Bone marrow (tissue), 2 donors: Measurements from ENCODE around the gene SLC39A11.
"Not testable (repeated sequence)": the region's sequence is repeated elsewhere in the genome, so short reads cannot be mapped to it uniquely, and the experiment has no call there.

Experiments
- DNase-seq, 2 donors: peaks; one replicate each; lab custom pipeline; 2025; lab: John Stamatoyannopoulos, UW

SLC39A11 gene

DNA sequence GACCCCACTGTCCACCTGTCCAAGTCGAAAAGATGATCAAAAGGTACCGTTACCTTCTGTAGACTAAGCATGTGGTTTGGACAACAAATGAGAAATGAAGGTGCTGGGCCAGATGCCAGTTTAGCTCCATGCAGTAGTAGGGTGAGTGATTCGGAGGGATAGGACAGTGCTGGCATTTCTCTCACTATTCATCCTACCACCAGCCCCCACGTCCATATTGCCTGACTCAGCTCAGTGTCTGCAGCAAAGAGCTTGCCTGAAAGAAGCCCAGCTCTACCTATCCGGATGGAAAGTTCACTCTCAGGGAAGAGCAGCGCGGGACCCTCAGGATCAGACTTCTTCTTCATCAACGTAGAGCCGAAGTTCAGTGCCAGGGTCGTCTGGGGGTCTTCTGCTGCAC lies 145.0 kb downstream of the SLC39A11 start:
- no peak for DNase-seq

DNA sequence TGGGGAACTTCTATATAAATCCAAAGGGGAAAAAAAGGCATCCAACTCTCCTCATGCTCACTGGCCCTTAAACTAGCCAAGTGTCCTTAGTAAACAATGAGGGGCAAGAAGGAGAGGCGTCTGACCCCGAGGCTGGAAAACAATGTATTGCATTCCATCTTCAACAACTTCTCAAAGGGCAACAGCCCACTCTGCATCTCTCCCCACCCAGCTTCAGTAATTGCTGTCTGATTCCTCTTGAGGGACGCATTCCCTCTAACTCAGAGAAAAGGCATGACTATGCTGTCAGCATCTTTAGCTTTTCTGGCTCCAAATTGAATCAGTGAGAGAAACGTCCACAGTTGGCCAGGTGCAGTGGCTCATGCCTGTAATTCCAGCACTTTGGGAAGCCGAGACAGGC lies 145.8 kb downstream of the SLC39A11 start:
- no peak for DNase-seq

DNA sequence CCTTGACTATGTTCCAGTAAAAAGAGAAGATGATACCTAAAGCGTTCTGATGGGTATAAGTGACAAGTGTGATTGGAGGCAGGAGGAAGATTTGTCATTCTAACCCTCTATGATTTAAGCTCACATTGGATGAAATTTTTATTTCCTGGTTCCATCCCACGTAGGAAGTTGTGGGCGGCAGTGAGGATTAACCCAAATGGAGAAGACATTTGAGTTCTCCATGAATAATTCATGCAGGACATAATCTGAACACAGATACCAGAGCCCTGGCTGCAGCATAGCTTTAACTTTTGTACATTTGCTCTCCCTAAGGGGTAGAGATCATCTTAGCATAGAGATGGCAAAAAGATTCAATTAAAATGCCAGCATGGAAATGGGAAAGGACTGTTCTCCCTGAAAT lies 146.3 kb downstream of the SLC39A11 start:
- no peak for DNase-seq

DNA sequence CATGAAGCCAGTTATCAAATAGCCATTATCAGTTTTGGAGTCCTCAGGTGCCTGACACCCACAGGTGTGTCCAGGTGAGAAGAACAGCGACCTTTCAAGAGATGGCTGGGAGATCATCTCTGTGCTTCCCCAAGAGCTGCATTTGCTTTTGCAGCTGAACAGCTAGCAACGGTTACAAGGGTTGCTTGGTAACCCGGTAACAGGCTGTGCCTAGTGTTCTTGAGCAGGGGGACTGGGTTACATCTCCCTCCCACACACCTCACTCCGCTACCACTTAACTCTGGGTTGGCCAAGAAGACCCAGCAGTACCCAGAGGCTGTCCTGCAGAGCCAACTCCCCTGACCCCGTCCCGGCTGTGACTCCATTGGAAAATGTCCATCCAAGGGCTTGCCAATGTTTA lies 147.0 kb downstream of the SLC39A11 start:
- no peak for DNase-seq

DNA sequence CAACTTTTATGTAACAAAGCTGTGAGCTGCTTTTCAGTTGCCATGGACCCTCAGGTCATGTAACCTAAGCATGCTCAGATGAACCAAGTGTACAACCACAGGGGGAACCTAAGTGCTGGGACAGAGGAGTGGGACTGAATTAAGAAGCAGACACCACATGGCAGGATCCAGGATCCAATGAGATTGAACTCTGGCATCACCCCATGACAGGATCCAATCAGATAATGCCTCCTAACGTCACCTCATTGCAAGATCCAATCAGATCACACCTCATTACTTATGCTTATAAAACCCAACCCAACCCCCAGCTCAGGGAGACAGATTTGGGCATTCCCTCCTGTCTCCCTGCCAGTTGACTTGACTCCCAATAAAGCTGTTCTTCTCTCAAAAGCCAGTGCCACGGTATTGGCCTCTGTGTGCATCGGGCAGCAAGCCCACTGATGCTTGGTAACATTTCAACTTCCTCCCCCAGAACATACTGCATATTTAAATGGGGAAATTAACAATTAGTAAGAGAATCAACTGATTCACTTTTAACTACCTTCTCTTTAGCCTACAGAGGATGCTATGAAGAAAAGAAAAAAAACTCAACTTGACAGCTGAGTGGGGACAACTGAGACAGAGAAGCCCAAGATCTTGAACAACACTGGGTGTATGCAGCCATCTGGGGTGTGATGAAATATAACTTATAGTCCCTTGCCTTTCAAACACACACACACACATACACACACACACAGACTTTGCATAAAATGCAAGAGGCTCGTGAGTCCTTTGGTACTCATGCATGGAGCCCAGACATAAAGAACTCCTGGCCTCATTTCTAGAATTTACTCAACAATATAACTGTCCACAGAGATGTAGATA lies 148.4 kb downstream of the SLC39A11 start:
- DNase-seq, result no peak

DNA sequence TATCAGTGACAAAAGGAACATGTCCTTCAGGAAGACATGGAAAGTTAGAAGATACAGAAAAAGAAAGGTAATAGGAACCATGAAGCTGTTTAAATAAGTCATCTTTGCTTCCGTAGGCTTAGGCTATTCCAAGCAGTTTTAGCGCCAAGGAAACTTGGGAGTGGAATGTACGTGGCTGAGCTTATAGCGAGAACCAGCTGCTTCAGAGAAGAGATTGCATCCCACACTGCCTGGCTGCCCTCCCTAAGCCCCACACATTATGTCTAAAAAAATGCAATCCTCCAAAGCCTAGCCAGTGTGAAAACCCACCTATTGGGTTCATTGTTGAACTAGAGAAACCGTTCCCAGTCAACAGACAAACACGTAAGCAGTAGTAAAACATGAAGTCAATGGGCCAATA lies 149.9 kb downstream of the SLC39A11 start:
- DNase-seq, result no peak

DNA sequence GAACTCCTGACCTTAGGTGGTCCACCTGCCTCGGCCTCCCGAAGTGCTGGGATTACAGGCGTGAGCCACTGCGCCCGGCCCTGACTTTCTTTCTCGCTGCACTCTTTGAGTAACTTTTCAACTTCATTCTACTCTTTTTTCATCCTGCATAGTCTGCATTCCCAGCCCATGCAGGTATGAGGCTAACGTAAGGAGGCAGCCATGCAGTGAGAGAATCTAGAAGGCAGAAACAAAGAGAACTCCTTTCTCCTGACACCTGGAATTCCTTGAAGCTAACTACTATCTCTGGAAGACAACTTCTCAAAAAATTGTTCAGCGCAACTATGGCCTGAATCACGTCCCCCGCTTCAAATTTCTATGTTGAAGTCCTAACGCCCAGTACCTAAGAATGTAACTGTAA lies 152.0 kb downstream of the SLC39A11 start:
- DNase-seq, result no peak

DNA sequence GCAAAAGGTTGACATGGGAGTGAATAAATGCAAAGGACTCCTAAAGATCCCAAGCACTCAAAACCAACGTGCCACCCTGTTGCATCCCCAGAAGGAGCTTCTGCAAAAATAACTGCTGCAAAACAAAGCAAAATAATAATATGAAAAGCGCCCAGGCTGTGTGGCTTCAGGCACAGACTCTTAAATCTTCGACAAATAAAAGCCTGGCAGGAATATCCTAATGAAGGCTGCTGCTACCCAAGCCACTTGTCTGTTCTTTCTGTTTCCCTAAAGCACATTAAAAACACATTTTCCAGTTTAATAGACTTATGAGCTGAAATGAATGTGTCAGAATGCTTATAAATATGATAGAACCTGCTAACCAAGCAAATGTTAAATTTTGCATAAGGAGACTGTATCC lies 154.0 kb downstream of the SLC39A11 start:
- no peak for DNase-seq

DNA sequence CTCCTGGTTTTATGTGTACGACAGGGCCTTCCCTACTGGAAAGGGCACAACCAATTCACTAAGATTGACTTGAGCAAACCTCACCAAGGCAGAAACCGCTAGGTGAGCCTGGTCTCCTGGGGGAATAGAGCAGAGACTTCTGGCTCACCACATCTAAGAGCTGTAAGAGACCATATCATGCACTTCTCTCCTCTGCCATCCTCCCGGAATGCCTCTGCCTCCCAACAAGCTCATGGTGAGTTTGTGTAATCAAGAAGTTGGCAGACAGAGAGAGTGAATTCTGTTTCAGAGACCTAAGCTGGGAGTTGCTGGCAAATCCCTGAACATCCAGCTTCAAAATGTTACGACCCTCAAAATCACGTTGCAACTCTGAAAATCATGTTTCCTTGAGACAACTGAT lies 154.8 kb downstream of the SLC39A11 start:
- no peak for DNase-seq

DNA sequence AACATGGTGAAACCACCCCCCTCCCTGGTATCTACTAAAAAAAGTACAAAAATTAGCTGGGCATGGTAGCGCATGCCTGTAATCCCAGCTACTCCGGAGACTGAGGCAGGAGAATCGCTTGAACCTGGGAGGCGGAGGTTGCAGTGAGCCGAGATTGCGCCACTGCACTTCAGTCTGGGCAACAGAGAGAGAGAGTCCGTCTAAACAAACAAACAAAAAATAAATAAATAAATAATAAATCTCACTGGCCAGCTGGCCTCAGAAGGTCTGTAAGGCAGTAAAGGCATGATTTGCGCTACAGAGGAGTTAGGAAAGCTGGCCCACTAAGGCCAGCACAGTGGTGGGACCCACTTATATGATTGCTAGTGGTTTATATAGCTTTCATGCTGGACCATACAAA lies 155.2 kb downstream of the SLC39A11 start:
- DNase-seq, result not testable (repeated sequence)

DNA sequence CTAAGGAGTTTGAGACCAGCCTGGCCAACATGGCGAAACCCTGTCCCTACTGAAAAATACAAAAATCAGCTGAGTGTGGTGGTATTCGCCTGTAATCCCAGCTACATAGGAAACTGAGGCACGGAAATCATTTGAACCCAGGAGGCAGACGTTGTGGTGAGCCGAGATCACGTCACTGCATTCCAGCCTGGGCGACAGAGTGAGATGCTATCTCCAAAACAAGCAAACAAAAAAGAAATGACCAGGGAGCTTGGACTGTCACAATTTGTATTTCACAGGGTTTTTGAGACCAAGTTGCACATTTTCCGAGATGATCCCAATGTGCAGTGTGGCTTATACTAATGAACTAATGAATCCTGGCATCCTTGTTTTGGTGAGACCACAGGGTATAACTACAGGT lies 156.5 kb downstream of the SLC39A11 start:
- no peak for DNase-seq

DNA sequence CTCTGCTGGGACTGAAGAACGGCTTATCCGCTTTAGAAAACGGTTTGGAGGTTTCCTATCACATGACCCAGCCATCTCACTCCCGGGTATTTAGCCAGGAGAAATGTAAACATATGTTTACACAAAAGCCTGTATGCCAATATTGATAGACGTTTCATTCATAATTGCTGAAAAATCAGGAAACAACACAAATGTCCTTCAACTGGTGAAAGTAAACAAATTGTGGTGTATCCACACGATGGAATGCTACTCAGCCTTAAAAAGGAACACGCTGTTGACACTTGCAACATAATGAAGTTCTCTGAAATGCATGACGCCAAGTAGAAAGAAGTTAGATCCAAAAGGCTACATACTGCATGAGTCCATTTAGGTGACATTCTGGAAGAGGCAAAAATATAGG lies 157.6 kb downstream of the SLC39A11 start:
- DNase-seq, result no peak

DNA sequence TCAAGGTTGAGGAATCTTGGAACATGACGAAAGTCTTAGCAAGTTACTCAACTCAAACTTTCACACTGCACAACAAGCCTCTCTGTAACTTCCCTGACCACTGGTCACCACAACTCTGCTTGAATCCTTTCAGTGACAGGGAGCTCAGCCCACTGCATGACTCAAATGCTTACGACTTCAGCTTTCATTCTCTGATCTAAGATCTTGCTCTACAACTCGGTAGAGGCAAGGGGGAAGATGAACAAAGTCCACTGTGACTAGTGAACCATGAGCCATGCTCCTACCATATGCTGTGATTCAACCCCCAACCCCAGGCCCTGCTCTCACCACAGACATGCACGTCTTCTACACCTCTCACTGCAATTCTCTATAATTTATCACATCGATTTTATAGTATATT lies 160.9 kb downstream of the SLC39A11 start:
- DNase-seq, result no peak

DNA sequence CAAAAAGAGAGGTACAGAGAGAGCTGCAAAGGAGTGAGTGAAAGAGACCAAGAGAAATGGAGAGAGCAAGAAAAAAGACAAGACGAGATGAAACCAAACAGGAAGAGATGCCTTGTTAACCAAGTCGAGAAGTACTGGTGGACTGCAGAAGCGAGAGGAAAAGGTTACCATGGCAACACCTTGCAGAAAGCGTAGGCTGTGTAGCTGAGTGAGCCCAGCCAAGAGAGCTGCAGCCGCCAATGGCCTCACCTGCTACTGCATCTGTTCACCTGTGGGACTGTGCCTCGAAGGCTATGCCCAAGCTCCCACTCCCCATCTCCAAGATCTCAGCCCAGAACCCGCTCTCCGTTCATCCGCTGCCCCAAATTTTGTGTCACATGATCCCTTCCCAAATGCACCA lies 161.3 kb downstream of the SLC39A11 start:
- DNase-seq, result no peak

DNA sequence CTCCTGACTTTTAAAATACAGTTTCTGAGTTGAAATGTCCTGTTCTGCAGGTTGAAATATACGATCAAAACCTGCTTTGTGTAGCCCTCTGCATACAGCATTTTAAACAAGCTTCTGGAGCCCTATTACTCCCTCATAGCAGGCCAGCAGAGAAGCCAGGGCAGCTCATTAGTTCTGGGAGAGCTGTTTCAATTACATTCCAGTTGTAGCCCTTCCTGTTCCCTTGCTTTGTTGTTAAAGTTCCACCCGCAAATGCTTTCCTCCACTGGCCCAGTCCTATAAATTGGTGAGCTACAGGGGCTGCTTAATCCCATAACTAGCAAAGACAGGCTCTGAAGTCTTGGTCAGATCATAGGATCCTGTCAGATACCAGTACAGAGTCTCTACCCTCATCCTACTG lies 162.5 kb downstream of the SLC39A11 start:
- no peak for DNase-seq

DNA sequence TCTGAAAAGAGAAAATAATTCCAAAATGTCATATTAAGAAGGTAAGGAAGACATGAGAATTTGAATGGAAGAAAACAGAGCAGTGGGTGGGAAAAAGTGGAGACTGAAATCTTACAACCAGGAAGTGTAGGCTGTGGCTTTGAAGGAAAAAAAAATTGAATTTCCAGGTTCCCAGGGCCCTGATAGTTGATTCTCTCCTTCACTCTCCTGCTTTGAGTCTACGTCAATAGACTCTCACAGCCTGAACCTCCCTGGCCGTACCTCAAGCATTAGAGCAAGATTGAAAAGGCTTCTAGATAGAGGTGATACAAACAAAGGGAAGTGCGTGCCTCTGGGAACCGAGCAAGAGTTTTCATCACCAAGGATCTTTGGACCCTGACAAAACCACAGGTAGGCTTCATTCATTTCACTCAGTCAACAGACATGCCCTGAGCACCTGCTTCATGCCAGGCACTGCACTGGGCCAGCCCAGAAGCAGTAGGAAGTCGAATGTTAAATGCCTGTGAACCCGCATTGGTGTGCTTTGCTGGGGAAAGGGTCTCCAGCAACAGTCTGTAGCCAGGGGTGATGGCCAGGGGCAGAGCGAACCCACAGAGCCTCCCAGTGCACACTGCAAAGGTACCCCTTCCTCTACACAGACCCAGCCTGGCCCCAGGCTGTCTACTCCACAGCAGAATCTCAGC lies 163.9 kb downstream of the SLC39A11 start:
- DNase-seq, result no peak

DNA sequence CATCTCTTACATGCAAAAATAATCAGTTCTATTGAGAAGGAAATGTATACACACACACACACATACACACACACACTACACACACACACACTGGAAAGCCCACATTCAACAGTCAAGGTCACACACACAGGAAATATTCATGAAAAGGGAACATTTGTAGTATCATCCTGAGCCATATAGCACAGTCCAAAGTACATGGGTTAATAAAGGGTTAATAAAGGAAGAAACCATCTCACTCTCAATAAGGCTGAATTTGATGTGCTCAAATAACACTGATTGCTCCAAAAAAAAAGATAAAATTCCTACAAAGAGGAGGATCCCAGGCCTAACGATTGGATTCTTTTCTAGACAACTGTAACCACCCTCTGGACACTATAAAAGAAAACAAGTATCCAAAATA lies 164.7 kb downstream of the SLC39A11 start:
- no peak for DNase-seq

DNA sequence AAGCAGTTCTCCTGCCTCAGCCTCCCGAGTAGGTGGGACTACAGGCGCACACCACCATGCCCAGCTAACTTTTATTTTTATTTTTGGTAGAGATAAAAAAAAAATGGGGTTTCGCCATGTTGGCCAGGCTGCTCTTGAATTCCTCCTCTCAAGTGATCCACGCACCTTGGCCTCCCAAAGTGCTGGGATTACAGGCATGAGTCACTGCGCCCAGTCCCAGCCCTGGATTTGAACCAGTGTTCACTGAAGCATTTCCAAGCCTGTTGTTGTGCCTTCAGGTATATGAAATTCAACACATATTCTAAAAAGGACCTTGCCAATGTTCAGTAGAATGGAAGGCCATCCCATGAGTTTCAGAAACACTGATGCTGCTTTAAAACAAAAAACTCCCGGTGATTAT lies 165.3 kb downstream of the SLC39A11 start:
- no peak for DNase-seq

DNA sequence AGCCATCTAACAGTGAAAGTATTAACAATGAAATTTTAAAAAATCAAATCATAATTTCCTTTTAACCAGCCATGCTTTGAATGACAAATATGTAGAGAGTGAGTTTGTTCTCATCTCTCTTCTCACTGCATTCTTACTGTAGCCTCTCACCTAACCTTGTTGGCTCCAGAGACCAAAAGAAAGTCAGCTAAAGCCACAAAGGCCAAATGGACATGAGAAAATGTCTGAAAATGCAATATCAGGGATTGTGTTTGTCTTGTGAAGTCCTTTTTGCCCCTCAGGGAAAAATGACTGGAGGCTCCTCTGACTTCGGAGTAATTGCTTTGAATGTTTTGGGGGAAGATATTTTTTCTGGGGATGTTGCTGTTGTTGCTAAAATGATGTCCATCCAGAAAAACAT lies 166.3 kb downstream of the SLC39A11 start:
- no peak for DNase-seq

DNA sequence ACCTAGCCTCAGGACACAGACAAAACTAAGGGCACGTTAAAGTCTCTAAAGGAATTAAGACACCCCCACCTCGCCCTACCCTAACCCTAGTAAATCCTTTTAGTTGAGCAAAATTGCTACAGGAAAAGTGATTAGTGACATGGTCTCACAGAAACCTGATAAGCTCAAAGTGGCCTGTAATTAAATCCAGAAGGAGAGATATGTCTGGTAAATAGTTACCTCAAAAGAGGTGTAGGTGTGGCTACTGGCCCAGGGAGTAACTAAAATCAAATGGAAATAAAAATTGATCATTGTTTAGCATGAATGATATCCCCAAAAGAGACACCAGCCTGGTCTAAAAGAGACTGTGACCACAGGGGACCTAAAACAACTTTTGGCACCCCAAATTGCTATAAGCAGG lies 168.3 kb downstream of the SLC39A11 start:
- DNase-seq, result no peak

DNA sequence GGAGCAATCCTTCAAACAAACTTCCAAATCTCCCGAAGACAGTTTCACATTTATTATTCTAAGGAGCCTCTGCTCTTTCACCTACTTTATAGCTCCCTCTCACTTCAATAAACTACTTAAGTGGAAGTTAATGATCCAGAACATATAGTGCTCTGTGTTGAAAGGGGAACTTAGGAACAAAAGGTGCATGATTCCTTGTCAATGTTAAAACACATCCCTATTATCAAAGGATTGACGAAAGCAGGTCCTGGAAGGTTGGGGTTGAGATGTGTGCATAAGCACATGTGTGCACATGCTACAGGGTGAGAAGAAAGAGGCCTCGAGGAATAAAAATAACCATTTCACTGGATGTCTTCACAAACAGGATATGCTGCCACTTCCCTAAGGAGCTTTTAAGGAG lies 170.3 kb downstream of the SLC39A11 start:
- no peak for DNase-seq

DNA sequence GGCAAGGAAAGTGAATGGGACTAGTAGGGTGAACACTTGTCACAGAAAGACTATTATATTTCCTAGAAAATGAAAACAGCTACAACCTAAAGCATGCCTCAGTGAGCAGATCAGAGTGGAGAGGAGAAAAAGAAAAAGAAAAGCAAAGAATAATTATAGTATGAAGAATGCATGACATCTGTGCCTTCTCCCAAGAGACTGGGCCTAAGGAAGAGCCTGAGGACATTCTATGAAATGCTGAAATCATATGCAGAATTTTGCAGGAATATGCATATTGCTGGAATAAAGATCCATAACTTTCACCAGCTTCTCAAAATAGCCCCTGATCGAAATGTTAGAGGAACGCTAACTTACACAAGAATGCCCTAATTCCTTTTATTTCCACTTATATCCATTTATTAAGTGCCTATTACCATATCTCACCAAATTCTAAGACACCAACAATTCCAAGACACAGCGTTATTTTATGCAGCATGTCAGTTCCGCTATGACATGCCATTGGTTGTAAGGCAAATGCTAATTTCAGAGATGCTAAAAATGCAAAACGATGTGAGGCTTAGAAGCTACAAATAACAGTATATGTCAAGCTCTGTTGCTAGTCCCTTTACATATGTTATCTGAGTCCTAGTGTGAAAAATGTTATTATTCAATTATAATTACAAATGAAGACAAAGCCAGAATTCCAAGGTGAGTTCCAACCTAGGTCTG lies 171.0 kb downstream of the SLC39A11 start:
- DNase-seq, result no peak

DNA sequence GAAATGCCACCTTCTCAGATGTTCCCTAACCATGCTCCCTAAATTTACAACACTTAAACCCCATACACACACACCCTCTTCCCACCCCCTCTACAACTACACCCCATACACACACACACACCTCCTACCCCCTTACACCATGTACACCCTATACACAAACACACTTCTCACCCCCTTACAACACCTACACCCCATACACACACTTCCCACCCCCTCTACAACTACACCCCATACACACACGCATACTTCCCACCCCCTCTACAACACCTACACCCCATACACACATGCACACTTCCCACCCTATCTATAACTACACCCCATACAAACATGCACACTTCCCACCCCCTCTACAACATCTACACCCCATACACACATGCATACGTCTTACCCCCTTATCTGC lies 172.0 kb downstream of the SLC39A11 start:
- DNase-seq, result no peak
